Mesothelial cell of epicardium (in vitro differentiated cells): ENCODE measurements around the gene ETS1. TPM values are rescaled to one million over a fixed set of nuclear protein-coding genes. Genes with fewer than 3 reads are reported as not detected.

Source experiments
- DNase-seq, 2 experiments: peaks; one replicate each; pipeline ENCODE4 v3.0.0; 2021; ENCODE audit warnings: low spot score in 2 of 2; ENCODE audit not compliant: unreplicated experiment in 2 of 2
- H3K27ac Mint-ChIP-seq: 2 replicates; pipeline ENCODE4 v1.8.0; 2021; ENCODE audit warnings: mixed read lengths
- H3K27me3 Mint-ChIP-seq: 2 replicates; pipeline ENCODE4 v1.8.0; 2021; ENCODE audit warnings: low read depth, mixed read lengths
- H3K36me3 Mint-ChIP-seq: 2 replicates; pipeline ENCODE4 v1.8.0; 2021; ENCODE audit warnings: mixed read lengths
- H3K4me1 Mint-ChIP-seq: 2 replicates; pipeline ENCODE4 v1.8.0; 2021; ENCODE audit warnings: mixed read lengths
- H3K4me3 Mint-ChIP-seq: 2 replicates; pipeline ENCODE4 v1.8.0; 2021; ENCODE audit warnings: mild to moderate bottlenecking, moderate library complexity, mixed read lengths
- H3K9me3 Mint-ChIP-seq: 2 replicates; pipeline ENCODE4 v1.8.0; 2021; ENCODE audit warnings: mixed read lengths
- total RNA-seq: library from RNA; stranded (reverse); gene quantifications from 3 replicates; pipeline ENCODE4 v1.2.1, GENCODE V29; 2021
- TF ChIP-seq, protein P1 (sequence below): fragments of 200-600 bp; sonication (generic); IDR thresholded peaks from one replicate; pipeline ENCODE4 v1.5.0; 2021; ENCODE audit warnings: antibody characterized with exemption; ENCODE audit not compliant: unreplicated experiment

Gene ETS1
- total RNA-seq, 1 donor from 2014 or later = 29.7 TPM

DNA sequence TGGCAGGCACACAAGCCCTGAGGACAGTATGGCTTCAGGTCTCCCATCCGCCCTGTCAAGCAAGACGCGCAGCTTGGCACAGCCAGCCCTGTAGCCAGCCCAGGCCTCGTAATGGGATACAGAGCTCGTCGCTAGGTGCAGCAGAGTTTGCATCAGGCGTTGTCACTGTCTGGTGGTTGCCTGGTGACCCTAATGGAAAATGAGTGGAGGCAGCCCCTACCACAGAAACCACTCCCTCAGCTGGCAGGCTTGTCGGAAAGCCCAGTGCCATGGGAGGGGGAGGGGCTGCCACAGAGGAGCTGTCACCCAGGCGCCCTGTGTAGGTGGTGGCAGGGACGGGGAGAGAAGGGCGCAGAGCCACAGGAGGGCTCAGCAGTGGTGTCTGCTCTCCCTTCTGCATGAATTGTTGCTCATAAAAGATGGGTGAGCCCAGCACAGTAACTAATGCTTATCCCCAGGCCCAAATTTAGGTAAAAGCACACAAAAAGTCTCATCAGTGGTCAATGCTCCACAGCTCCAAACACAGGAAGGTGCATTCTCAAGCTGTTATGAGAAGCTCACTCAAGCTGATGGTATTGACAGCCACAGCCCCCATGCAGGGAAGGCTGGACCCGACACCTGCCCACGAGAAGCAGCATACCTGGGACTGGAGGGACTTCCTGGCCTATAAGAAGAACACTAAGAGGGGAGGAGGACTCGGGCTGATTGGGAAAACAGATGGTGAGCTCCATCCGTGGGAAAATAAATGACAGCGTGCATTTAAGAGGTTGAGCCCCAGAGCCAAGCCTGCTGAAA is 164.6 kb downstream of the ETS1 start:
- H3K4me3 Mint-ChIP-seq = no peak overlapping the region
- TF ChIP-seq, protein P1, sequence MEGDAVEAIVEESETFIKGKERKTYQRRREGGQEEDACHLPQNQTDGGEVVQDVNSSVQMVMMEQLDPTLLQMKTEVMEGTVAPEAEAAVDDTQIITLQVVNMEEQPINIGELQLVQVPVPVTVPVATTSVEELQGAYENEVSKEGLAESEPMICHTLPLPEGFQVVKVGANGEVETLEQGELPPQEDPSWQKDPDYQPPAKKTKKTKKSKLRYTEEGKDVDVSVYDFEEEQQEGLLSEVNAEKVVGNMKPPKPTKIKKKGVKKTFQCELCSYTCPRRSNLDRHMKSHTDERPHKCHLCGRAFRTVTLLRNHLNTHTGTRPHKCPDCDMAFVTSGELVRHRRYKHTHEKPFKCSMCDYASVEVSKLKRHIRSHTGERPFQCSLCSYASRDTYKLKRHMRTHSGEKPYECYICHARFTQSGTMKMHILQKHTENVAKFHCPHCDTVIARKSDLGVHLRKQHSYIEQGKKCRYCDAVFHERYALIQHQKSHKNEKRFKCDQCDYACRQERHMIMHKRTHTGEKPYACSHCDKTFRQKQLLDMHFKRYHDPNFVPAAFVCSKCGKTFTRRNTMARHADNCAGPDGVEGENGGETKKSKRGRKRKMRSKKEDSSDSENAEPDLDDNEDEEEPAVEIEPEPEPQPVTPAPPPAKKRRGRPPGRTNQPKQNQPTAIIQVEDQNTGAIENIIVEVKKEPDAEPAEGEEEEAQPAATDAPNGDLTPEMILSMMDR = no peak
- H3K27me3 Mint-ChIP-seq = no peaks in the 10 kb centered on the region
- H3K4me1 Mint-ChIP-seq = peaks cover 49% of the 10 kb centered on the region
- H3K36me3 Mint-ChIP-seq = no peaks in the 10 kb centered on the region
- peak overlapping the region; percentile 41 for H3K27ac Mint-ChIP-seq
- no peaks in the 10 kb centered on the region for H3K9me3 Mint-ChIP-seq
- no peak for DNase-seq

DNA sequence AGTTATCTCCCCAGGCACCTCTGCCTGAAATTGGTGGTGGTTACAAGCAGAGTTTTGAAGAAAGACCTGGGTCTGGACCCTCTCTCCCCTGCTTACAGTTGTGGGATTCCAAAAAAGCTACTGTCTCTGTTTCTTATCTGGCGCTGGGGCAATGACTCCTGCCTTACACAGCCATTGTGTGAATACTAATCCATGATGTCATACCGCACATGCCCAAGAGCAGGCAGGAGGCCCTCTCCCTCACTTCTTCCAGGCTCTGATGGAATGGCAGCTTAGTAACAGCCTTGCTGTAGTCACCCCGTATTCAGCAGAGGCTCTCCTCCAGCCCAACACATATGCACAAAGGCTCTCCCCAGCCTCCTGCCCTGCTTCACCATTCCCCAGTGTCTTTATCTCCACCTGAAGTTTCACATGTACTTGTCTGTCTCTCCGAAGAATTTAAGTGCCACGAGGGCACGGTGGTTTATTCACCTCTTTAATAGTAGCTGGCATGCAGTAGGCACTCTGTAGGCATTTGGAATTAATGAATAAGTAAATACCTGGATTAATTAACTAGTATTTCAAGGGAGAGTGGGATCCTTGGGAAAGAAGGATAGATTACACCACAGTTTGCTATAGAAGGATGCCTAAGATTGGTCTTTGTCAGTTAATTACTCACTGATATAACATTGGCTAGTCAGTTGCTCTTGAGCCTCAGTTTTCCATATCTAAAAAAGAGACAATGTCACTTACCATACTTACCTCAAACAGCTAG is 165.6 kb downstream of the ETS1 start:
- H3K27ac Mint-ChIP-seq = peak overlapping the region; percentile 89
- no peaks in the 10 kb centered on the region for H3K27me3 Mint-ChIP-seq
- TF ChIP-seq, protein P1 = no peak
- DNase-seq = no peak
- no peaks in the 10 kb centered on the region for H3K9me3 Mint-ChIP-seq
- H3K4me1 Mint-ChIP-seq = peaks cover 57% of the 10 kb centered on the region
- no peaks in the 10 kb centered on the region for H3K36me3 Mint-ChIP-seq
- no peak overlapping the region for H3K4me3 Mint-ChIP-seq

- H3K4me3 Mint-ChIP-seq = no peak overlapping the region
- H3K36me3 Mint-ChIP-seq = no peaks in the 10 kb centered on the region
- peak overlapping the region; percentile 89 for H3K27ac Mint-ChIP-seq
- H3K9me3 Mint-ChIP-seq = no peaks in the 10 kb centered on the region
- H3K4me1 Mint-ChIP-seq = peaks cover 61% of the 10 kb centered on the region
- TF ChIP-seq, protein P1 = no peak
- no peak for DNase-seq
- H3K27me3 Mint-ChIP-seq = no peaks in the 10 kb centered on the region
Observed at GRCh38 chr11:128420951-128421350, 166.4 kb downstream of the ETS1 start.

DNA sequence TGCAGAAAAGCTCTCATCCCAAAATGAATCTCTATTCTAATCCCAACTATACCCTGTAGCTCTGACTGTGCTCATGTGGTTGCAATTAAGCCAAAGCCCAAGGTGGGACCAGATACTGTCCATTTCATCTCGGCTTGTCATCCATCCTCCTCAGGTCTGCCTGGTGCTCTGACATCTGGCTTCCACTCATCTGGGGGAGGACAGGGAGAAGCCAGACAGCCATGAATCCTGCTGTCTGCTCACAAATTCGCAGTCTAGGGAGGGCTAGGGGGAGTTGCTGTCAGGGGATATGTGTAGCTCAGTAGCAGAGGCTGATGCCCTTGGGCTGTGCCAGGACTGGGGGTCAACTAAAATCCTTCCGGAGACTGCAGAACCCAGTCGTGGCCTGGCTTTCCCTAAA is 167.1 kb downstream of the ETS1 start:
- peak overlapping the region; percentile 89 for H3K27ac Mint-ChIP-seq
- no peaks in the 10 kb centered on the region for H3K9me3 Mint-ChIP-seq
- H3K4me1 Mint-ChIP-seq = peaks cover 65% of the 10 kb centered on the region
- no peaks in the 10 kb centered on the region for H3K36me3 Mint-ChIP-seq
- peak in 1 of 2 experiments; percentile 44 for DNase-seq
- no peaks in the 10 kb centered on the region for H3K27me3 Mint-ChIP-seq
- TF ChIP-seq, protein P1 = no peak
- no peak overlapping the region for H3K4me3 Mint-ChIP-seq

DNA sequence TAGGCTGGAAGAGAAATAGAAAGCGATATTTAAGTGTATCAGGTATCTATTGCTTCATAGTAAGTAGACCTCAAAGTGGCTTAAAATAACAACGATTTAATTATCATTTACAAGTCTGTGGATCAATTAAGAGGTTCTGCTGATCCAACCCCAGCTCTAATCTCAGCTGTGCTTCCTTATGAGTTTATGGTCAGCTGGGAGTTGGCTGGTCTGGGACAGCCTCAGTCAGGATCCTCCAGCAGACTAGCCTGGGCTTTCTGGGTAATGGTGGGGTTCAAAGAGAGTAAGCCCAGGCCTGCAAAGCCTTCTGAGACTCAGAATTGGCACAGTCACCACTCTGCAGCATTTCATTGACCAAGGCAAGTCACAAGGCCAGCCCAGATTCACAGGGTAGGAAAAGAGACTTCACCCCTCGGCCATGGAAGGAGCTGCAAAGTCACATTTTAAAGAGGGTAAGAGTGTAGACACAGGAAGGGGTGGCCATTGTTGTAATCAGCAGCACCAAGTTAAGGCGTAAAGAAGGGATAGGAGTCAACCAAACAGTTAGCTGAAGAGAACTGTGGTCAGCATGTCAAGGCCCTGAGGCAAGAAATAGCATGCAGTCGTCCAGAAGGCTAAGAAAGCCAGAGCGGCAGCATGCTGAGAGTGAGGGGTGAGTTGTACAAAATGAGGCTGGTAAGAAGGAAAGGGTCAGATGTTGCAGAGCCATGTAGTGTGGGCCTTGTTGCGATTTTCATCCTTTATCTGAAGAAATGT is 168.2 kb downstream of the ETS1 start:
- H3K36me3 Mint-ChIP-seq = no peaks in the 10 kb centered on the region
- H3K4me1 Mint-ChIP-seq = peaks cover 59% of the 10 kb centered on the region

More for the DNA sequence above, 168.2 kb downstream of the ETS1 start:
- H3K27me3 Mint-ChIP-seq = no peaks in the 10 kb centered on the region
- H3K27ac Mint-ChIP-seq = peak overlapping the region; percentile 64
- DNase-seq = no peak
- H3K4me3 Mint-ChIP-seq = no peak overlapping the region
- H3K9me3 Mint-ChIP-seq = no peaks in the 10 kb centered on the region
- TF ChIP-seq, protein P1 = no peak
